ENCODE data around the gene TBX15.

Gene TBX15

DNA sequence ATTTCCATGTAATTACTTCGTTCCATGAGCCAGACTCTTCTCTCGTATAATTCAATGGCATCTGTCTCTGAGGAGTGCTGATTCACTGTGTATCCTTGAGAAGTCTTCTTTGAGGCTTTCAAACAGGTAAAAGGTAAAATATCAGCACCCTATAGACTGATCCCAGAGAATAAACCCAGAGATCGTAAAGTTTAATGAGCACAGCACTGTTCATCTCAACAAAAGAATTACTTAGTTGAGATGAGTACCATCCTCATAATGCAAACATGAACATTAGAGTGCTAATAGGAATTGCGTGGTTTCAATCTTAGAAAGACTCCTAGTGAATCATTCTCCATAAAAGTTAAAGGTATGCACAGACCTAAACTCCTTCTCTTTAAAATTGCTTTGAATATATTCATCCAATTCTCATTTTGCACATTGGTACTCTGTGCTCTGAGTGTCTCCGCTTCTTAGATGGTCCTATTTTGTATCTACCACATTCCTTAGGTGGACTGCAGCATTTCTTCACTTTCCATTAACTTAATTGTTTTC is 97.2 kb downstream of the TBX15 start:
- DNase-seq (ENCODE audit: low spot score): no peak

- DNase-seq (ENCODE audit: low spot score): no peak
Observed at GRCh38 chr1:118884946-118885345, 103.2 kb downstream of the TBX15 start.

- no peak for DNase-seq (ENCODE audit: low spot score)
Observed at GRCh38 chr1:118881751-118882150, 106.4 kb downstream of the TBX15 start.

- no peak for DNase-seq (ENCODE audit: low spot score)
Observed at GRCh38 chr1:118878661-118879060, 109.5 kb downstream of the TBX15 start.

GRCh38 chr1:118877668-118878396 is 110.3 kb downstream of the TBX15 start:
- no peak for DNase-seq (ENCODE audit: low spot score)

DNA sequence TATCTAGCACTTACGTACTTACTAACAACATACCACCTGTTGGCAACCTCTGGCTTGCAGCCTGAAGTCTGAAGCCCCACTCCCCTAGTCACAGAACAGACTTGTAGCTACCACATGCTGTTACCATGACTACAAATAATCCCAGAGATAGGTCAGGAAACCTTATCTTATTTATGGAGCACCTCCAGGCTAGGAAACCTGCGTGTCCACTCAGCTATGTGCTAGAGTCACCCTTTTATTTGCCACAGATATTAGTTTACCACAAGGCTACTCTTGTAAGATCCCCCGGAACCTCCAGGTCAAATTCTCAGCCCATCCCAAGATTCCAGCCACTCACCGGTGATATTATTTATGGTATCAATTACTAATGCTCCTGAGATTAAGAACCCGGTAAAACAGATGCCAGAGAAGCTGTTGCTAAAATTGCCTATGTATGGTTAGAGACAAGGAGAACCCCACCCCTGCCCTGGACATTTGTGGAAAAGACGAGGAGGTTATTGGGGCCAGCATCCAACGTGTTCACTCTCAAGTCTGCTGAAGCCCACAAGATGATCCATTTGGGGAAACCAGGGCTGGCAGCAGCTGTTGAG is 116.5 kb downstream of the TBX15 start:
- no peak for DNase-seq (ENCODE audit: low spot score)

- no peak for DNase-seq (ENCODE audit: low spot score)
Observed at GRCh38 chr1:118868387-118868786, 119.8 kb downstream of the TBX15 start.

- no peak for DNase-seq (ENCODE audit: low spot score)
Observed at GRCh38 chr1:118866330-118866729, 121.8 kb downstream of the TBX15 start.

- no peak for DNase-seq (ENCODE audit: low spot score)
Observed at GRCh38 chr1:118863688-118864087, 124.5 kb downstream of the TBX15 start.

DNA sequence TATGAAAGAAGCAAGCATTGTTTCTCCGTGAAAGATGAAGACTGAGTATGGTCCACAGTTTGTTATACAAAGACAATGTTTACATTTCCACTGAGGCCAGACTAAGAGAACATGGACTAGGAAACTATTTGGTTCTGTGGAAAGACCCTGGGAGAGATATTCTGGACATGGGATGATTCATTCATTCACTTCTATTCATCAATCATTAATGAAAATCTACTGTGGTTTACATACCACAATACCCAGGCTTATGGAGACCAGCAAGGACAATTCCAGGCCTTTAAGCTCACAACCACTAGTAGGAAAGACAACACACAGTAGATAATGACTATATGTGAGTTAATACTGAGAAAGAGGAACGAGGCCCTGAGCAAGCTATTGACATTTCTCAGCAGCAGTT is 125.4 kb downstream of the TBX15 start:
- DNase-seq (ENCODE audit: low spot score): no peak

DNA sequence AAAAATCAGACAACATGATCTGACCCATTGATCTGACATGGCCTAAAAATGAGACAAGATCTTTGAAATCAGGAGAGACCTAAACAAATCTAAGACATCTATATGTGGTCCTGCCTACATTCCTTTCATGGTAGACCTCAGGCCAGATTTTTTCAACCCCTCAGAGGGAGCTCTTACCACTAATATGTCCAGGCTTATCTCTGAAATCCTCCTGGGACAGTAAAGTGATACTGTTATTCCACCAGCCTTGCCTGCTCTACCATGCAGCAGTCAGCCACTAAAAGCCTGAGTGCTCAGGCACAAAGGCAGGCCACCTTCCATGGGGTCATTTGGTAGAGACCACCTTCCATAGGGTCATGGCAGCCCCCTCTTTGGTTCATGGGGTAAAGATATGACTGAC is 126.9 kb downstream of the TBX15 start:
- no peak for DNase-seq (ENCODE audit: low spot score)

DNA sequence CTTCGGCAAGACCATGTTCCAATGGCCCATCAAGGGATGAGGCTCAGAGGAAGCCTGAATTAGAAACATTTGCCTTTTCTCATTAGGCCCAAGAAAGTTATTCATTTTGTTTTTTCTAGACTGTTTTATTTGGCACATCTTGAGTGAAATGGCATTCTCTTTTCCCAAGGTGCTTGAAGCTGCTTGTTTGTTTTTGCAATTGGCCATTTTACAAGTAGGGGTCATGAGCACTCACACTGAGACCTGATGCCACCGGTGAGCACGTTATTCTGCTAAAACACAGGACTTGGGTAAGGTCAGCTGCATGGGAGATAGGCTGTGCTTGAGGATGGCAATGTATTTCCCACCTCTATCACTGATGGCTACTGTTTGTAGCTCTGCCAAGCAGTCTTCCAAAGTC is 128.1 kb downstream of the TBX15 start:
- no peak for DNase-seq (ENCODE audit: low spot score)

- DNase-seq (ENCODE audit: low spot score): no peak
Observed at GRCh38 chr1:118846443-118846842, 141.7 kb downstream of the TBX15 start.

DNA sequence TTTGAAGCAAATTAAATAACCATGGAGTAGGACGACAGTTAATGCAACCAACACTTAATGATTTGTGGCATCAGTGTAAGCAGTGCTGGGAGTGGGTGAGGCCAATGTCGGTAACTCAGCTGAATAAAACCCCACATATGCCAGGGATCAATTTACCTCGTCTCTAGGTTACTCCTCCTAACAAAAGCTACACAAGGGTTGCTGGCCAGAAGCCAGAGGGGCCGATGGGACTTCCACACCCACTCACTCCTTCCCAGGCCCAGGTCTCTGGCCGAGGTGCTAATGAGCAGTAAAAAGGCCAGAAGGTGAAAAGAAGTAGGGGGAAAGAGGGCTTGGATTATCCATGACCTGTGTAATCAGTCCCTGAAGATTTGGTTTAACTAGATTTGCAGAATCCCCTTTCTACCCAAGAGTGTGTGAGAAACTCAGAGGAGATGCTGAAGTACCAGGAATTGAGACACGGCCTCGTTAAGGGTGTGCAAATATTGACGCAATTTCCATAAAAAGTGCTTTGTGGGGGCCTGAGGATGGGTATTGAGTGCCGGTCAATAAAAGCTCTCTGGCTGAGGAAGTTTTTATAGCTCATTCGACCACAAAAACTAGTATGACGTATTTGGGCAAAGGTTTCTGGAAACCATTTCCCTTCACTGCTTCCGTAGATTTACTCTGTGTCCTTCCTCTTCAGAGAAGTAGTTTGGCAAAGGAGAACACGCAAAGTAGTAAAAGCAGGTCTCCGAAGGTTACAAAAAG is 145.5 kb downstream of the TBX15 start:
- no peak for DNase-seq (ENCODE audit: low spot score)

DNA sequence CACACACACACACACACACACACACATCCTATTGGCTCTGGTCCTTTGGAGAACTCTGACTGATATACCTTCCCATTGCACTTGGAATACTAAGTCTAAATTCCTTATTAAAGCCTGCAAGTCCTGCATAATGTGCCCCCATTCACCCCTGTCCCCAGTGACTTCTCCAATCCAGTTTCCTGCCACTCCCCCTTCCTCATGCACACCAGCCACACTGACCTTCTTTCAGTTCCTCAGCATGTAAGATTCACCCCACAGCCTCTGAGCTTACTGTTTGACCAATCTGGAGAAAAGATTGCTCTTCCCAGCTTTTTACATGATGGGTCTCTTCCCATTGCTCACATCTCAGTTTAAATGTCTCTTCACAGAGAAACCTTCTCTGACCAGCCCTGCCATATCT is 146.6 kb downstream of the TBX15 start:
- no peak for DNase-seq (ENCODE audit: low spot score)

All from ecto neural progenitor cell (in vitro differentiated cells).